Measurements from ENCODE around the gene MLF1.

- TF ChIP-seq CTCF (IDR thresholded peaks at IDR 0.05; ENCODE audit: insufficient read depth, low read length, poor library complexity, severe bottlenecking) (peak; percentile 57), EZH2phosphoT487 (conservative IDR thresholded peaks at IDR 0.05; ENCODE audit: low read length) (no peak)
Observed at GRCh38 chr3:158532099-158532734, 38.8 kb upstream of the MLF1 start.
